NOMO-1 treated with dmso at 0.1 percent for 144 hours (cell line): Measurements from ENCODE around the gene OMG.
A peak's percentile ranks its signal among the peaks of the same experiment; 100 is the strongest.
"Not testable (repeated sequence)": the region's sequence is repeated elsewhere in the genome, so short reads cannot be mapped to it uniquely, and the experiment has no call there.

ENCODE experiments used
- DNase-seq: peaks from one replicate; lab custom pipeline; 2025; ENCODE audit not compliant: unreplicated experiment; lab: John Stamatoyannopoulos, UW

OMG gene, protein sequence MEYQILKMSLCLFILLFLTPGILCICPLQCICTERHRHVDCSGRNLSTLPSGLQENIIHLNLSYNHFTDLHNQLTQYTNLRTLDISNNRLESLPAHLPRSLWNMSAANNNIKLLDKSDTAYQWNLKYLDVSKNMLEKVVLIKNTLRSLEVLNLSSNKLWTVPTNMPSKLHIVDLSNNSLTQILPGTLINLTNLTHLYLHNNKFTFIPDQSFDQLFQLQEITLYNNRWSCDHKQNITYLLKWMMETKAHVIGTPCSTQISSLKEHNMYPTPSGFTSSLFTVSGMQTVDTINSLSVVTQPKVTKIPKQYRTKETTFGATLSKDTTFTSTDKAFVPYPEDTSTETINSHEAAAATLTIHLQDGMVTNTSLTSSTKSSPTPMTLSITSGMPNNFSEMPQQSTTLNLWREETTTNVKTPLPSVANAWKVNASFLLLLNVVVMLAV

DNA sequence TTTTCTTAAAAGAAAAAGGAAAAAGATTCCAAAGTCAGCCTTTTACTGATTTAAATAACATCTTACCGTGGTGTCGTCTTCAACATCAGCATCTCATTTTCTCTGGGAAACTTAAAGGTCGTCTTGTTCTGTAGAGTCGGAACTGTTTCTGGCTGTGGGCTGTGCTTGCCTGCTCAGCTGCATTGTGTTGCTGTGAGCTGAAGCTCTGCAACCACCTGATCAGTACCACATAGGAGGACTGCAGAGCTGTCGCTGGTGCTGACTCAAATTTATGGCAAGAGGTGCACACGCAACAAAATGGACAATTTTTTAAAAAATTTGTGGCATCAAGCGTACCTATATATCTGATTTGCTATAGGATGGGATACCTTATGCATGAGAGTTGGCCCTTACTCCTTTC, at the start of gene OMG:
OMG (minus strand) TSS at position 150 of the 400 bp plus-strand sequence. CDS start 908 bp downstream, outside the sequence.
- DNase-seq: no peak

GRCh38 chr17:31345191-31345747, 48.2 kb upstream of the OMG start:
- not testable (repeated sequence) for DNase-seq

GRCh38 chr17:31339906-31340661, 43.0 kb upstream of the OMG start:
- DNase-seq: peak; percentile 14

DNA sequence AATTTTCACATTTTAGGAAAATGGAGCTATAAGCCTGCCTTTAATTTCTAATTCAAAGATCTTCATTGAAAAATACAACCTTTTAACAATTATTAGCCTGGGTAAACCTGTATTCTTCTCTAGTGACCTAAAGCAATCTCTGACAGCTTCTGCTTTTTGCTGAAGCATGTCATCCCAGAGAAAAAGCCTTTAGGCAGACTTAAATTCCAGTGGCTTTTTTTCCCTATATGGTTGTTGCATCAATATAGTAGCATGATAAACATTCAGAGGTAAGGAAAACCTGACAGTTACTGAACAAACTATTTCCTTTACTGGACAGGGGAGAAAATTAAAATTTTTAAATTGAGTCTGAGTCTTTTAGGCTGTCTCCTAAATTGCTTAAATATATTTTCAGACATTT, 32.2 kb upstream of the OMG start:
- DNase-seq: no peak

- DNase-seq: no peak
These were observed 31.1 kb upstream of the OMG start for GRCh38 chr17:31328160-31328535.

DNA sequence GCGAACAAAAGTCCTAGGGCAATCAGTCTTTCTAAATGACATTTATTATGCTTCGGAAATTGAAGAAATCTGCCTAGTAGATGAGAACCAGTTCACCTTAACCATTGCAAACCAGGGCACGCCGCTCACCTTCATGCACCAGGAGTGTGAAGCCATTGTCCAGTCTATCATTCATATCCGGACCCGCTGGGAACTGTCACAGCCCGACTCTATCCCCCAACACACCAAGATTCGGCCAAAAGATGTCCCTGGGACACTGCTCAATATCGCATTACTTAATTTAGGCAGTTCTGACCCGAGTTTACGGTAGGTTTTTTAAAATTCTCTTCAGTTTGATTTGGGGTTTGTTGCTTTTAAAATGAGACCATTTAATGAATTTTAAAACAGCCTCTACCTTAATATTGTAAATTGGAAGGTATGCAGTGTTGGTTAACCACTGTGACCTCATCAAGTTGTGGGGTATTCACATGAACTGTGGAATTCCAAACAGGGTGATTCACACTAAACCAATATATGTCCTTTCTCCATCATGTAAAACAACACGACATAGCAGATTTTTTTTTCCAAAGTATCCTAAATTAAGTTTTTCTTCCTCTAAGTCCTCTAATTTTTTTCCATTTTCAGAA, 30.6 kb upstream of the OMG start:
- DNase-seq: no peak

DNA sequence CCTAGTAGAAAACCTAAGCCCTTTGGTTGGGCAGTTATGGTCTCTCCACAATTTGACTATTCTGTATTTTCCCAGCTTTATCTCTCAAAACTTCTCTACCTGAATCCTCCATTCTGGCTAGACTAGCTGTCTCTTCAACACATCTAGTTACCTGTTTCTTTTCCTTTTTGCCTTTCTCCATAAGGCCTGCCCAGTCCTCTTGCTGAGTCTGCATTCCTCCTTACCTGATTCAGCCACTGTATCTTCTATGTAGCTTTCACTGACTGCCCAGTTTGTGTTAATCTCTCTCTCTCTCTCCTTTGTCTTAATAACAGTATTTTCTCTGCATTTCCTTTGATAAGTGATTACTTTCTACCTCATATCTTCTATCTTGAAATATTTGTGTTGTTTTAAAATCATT, 26.5 kb upstream of the OMG start:
- no peak for DNase-seq

DNA sequence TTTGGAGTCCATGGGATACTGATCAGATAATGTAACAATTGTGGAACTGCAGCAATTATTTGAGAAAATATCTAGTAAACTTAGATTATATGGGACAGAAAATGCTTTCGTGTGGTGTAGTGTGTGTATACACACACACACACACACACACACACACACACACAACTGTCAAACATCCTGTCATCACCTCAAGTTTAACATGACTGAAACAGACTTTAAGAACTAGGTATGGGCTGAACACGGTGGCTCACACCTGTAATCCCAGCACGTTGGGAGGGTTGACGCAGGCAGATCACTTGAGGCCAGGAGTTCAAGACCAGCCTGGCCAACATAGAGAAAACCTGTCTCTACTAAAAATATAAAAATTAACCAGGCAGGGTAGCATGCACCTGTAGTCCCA, 24.9 kb upstream of the OMG start:
- no peak for DNase-seq

- peak; percentile 89 for DNase-seq
These were observed 24.4 kb upstream of the OMG start, which contains the start of gene EVI2A for GRCh38 chr17:31321481-31321880. Gene EVI2A, minus strand, starts transcription at chr17:31321622. Its CDS starts 2,609 bp downstream, at chr17:31319013.

DNA sequence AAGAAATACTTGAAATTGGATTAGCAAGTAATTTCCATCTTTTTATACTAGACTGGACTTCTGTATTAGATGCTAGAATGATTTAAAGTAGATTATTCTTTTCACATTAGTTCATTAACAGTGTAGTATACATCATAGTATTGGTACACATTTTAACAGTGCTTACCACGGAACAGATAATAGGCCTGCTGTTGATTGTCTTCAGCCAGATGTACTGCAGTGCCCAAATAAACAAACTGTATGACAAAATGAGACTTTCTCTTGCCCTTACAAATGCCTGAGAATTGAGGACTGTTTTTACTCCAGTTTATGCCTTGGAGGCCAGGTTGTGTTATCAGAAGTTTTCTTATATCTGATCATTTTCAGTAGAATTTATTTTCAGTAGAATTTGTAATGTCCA, 23.8 kb upstream of the OMG start:
- no peak for DNase-seq

DNA sequence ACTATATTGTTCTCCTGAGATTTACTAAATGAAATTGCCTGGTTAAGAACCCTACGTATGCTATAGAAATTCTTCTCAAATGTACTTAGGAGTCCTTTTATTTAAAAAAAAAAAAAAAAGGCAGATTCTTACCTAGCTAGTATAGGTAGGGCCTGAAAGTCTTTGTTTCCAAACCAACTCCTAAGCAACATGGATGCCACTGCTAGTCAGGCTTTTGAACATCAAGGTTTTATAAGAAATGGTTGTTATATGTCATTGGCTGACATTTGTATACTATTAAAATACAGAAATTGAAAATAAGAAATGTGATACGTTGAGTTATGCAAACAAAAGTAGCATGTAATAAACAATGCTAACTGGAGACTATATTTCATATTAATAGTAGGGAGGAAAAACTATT, 23.2 kb upstream of the OMG start:
- DNase-seq: no peak

- DNase-seq: peak; percentile 59
These were observed 22.0 kb upstream of the OMG start for GRCh38 chr17:31318851-31319661.

- DNase-seq: peak; percentile 73
These were observed 21.3 kb upstream of the OMG start for GRCh38 chr17:31318298-31318801.

GRCh38 chr17:31314782-31315100, 17.7 kb upstream of the OMG start:
- DNase-seq: no peak

GRCh38 chr17:31313982-31314781, 17.1 kb upstream of the OMG start, which contains the start of gene EVI2B:
Gene EVI2B, minus strand, starts transcription at chr17:31314054. Its CDS starts 8,445 bp downstream, at chr17:31305609.
- peak; percentile 86 for DNase-seq

DNA sequence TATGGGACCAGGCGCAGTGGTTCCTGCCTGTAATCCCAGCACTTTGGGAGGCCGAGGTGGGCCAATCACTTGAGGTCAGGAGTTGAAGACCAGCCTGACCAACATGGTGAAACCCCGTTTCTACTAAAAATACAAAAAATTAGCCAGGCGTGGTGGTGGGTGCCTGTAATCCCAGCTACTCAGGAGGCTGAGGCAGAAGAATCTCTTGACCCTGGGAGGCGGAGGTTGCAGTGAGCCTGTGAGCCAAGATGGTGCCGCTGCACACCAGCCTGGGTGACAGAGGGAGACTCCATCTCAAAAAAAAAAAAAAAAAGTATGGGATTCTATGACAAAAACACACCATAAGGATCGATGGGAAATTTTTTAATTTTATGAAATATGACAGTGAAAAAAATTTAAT, 15.2 kb upstream of the OMG start:
- DNase-seq: not testable (repeated sequence)

GRCh38 chr17:31311526-31311925, 14.5 kb upstream of the OMG start:
- no peak for DNase-seq

DNA sequence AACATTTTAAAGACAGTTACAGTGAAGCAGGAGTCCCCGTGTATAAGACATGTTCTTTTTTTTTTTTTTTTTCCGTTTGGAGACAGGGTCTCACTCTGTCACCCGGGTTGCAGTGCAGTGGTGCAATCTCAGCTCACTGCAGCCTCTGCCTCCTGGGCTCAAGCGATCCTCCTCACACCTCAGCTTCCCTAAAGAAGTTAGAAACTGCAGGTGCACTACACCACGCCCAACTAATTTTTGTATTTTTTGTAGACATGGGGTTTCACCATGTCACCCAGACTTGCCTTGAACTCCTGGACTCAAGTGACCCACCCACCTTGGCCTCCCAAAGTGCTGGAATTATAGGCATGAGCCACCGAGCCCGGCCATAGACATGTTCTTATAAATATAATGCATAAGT, 13.8 kb upstream of the OMG start:
- DNase-seq: no peak

DNA sequence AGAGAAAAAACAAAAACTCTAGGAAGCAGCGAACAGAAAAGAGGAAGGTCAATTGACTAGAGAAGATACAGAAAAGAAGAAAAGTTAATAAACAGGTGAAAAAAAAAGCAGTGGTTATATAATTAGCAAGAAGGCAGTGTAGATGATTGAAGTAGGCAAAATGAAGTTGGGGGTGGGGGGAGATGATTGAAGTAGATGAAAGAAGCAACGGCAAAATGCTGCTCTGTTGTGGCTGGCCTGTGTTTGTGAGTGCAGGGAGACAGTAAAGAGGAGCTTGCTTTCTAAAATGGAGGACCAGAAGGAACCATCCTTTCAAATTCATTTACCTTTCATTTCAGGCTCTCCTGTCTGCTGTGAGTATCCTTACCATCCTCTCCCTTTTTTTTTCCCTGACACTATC, 13.2 kb upstream of the OMG start:
- no peak for DNase-seq

GRCh38 chr17:31309556-31309955, 12.5 kb upstream of the OMG start:
- peak; percentile 86 for DNase-seq
